ENCODE measurements around the gene TPM2.

DNA sequence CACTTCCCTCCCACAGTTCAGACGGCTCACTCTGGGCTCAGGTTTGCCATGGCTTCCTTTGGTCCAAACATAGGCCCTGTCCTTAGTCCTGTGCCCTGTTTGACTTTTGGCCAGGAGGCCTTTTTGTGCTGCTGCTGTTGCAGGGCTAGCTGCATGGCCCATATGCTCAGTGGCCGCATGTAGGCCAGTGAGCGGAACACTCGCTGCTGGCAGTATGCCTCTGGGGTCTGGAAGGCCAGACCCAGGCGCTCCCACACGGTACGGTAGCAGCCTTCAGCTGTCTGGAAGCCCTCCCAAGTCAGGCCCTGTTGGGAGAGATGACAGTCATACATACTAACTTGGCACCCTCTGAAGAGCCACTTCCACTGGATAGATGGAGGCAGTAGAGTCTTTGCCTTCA lies 47.4 kb upstream of the TPM2 start:
- TF ChIP-seq FOXM1 (IDR thresholded peaks at IDR 0.05; ENCODE audit: borderline replicate concordance) (no peak), LEF1 (IDR thresholded peaks at IDR 0.05; ENCODE audit: borderline replicate concordance) (no peak), ELF4 (IDR thresholded peaks at IDR 0.05) (no peak), FOXA1 (IDR thresholded peaks at IDR 0.05) (no peak), SP1 (IDR thresholded peaks at IDR 0.05) (no peak)
